CD14-positive monocyte (primary cell): ENCODE data around the gene DISP2. TPM values are rescaled to one million over a fixed set of nuclear protein-coding genes. Genes with fewer than 3 reads are reported as not detected.

Experiments
- DNase-seq, 3 donors: peaks; one replicate each; pipeline ENCODE4 v3.0.0-alpha.2; 2011 to 2022
- H2AFZ ChIP-seq: 2 replicates; pipeline ENCODE4 v1.6.0; 2012; ENCODE audit warnings: mild to moderate bottlenecking, low read depth, low read length, inconsistent platforms; ENCODE audit not compliant: insufficient read depth, poor library complexity, severe bottlenecking
- H3K27ac ChIP-seq, 2 donors: 1 replicate in 1 of 2; 2 replicates in 1 of 2; pipeline ENCODE4 v1.5.1; 2012 to 2013; ENCODE audit warnings: low read length in 2 of 2, control low read depth in 1 of 2, inconsistent platforms in 1 of 2, low read depth in 1 of 2, mild to moderate bottlenecking in 1 of 2
- H3K27me3 ChIP-seq, 2 donors: one replicate each; pipeline versions ENCODE4 v1.6.0 to v1.6.1; 2011 to 2013; ENCODE audit warnings: low read length in 2 of 2; ENCODE audit not compliant: control insufficient read depth in 2 of 2, insufficient read depth in 2 of 2
- H3K36me3 ChIP-seq, 2 donors: replicated peaks in 1 of 2; 1 replicate in 1 of 2; 2 replicates in 1 of 2; pipeline versions ENCODE4 v1.5.1 to v1.6.1; 2012 to 2013; ENCODE audit warnings: low read length in 2 of 2, control low read depth in 1 of 2, inconsistent platforms in 1 of 2, mild to moderate bottlenecking in 1 of 2; ENCODE audit not compliant: insufficient read depth in 2 of 2, control insufficient read depth in 1 of 2
- H3K4me1 ChIP-seq, 2 donors: 1 replicate in 1 of 2; 2 replicates in 1 of 2; pipeline versions ENCODE4 v1.5.1 to v1.6.1; 2012 to 2013; ENCODE audit warnings: low read length in 2 of 2, control low read depth in 1 of 2, inconsistent platforms in 1 of 2, mild to moderate bottlenecking in 1 of 2, moderate library complexity in 1 of 2; ENCODE audit not compliant: insufficient read depth in 2 of 2, control insufficient read depth in 1 of 2
- H3K4me2 ChIP-seq: replicated peaks from 2 replicates; pipeline ENCODE3; 2012; ENCODE audit warnings: low read length, moderate library complexity, mild to moderate bottlenecking; ENCODE audit not compliant: poor library complexity, severe bottlenecking; ENCODE audit errors: extremely low read depth
- H3K4me3 ChIP-seq, 3 experiments: fragments of 200-600 bp in 1 of 3; sonication (generic) in 1 of 3; replicated peaks in 1 of 3; 1 replicate in 2 of 3; 2 replicates in 1 of 3; pipeline ENCODE4 v1.5.1; 2011 to 2013; ENCODE audit warnings: low read length in 3 of 3, mild to moderate bottlenecking in 3 of 3, control low read depth in 2 of 3, low read depth in 2 of 3, inconsistent platforms in 1 of 3, moderate library complexity in 1 of 3
- H3K79me2 ChIP-seq: 2 replicates; pipeline ENCODE4 v1.6.0; 2012; ENCODE audit warnings: mild to moderate bottlenecking, control low read depth, inconsistent platforms, low read length, moderate library complexity; ENCODE audit not compliant: insufficient read depth
- H3K9ac ChIP-seq: 2 replicates; pipeline ENCODE4 v1.6.0; 2017; ENCODE audit warnings: low read length, mild to moderate bottlenecking; ENCODE audit not compliant: insufficient read depth, poor library complexity, severe bottlenecking
- H3K9me3 ChIP-seq, 2 donors: replicated peaks in 1 of 2; 1 replicate in 1 of 2; 2 replicates in 1 of 2; pipeline versions ENCODE4 v1.5.1 to v1.6.1; 2012 to 2013; ENCODE audit warnings: low read length in 2 of 2, control low read depth in 1 of 2; ENCODE audit not compliant: control insufficient read depth in 1 of 2, insufficient read depth in 1 of 2
- H4K20me1 ChIP-seq: 2 replicates; pipeline ENCODE4 v1.6.0; 2012; ENCODE audit warnings: mild to moderate bottlenecking, low read length, control low read depth, moderate library complexity; ENCODE audit not compliant: insufficient read depth
- H3K27ac Mint-ChIP-seq, 7 donors: one replicate each; pipeline ENCODE4 v1.8.0; 2020; ENCODE audit warnings: mild to moderate bottlenecking in 7 of 7, mixed read lengths in 7 of 7, moderate library complexity in 6 of 7, inconsistent platforms in 2 of 7
- H3K27me3 Mint-ChIP-seq, 3 donors: one replicate each; pipeline ENCODE4 v1.8.0; 2021 to 2022; ENCODE audit warnings: low read depth in 3 of 3, mild to moderate bottlenecking in 3 of 3, mixed read lengths in 3 of 3, moderate library complexity in 3 of 3, inconsistent platforms in 1 of 3
- H3K36me3 Mint-ChIP-seq, 2 donors: one replicate each; pipeline ENCODE4 v1.8.0; 2020; ENCODE audit warnings: mixed read lengths in 2 of 2, inconsistent platforms in 1 of 2, mild to moderate bottlenecking in 1 of 2
- H3K4me1 Mint-ChIP-seq: one replicate; pipeline ENCODE4 v1.8.0; 2020; ENCODE audit warnings: mild to moderate bottlenecking, mixed read lengths
- H3K4me3 Mint-ChIP-seq, 2 donors: one replicate each; pipeline ENCODE4 v1.8.0; 2020; ENCODE audit warnings: mild to moderate bottlenecking in 2 of 2, mixed read lengths in 2 of 2, moderate library complexity in 1 of 2
- H3K9me3 Mint-ChIP-seq, 7 donors: one replicate each; pipeline ENCODE4 v1.8.0; 2020 to 2022; ENCODE audit warnings: mixed read lengths in 7 of 7, mild to moderate bottlenecking in 6 of 7, moderate library complexity in 6 of 7, inconsistent platforms in 2 of 7
- WGBS: methylation state at CpG from one replicate; pipeline ENCODE4 v1.1.5; 2013; ENCODE audit warnings: missing lambda C conversion rate; ENCODE audit not compliant: insufficient coverage; 5-methylcytosine and 5-hydroxymethylcytosine counted together
- intact Hi-C, 2 donors: fragments of 100-400 bp; cut with micrococcal nuclease; formaldehyde crosslinking; loops; one replicate each; pipeline versions ENCODE4 v1.15.0 to v1.15.1; 2023
- polyA plus RNA-seq, 3 donors: library from polyadenylated mRNA; depleted of rRNA in 1 of 3; unstranded in 2 of 3; stranded (reverse) in 1 of 3; fragments of 300-500 nt in 2 of 3; fragments of >200 nt in 1 of 3; fragmentation: Illumina TruSeq in 2 of 3; gene quantifications; 1 replicate in 2 of 3; 2 replicates in 1 of 3; pipeline ENCODE4 v1.2.3, GENCODE V29; 2012 to 2021
- TF ChIP-seq, protein P1 (sequence below): fragments of 200-600 bp; IDR thresholded peaks from one replicate; pipeline ENCODE4 v1.8.0; 2022; ENCODE audit warnings: antibody characterized with exemption, mild to moderate bottlenecking

DISP2 gene
- polyA plus RNA-seq, 3 donors, result 0.01 TPM; not detected in 1

DNA sequence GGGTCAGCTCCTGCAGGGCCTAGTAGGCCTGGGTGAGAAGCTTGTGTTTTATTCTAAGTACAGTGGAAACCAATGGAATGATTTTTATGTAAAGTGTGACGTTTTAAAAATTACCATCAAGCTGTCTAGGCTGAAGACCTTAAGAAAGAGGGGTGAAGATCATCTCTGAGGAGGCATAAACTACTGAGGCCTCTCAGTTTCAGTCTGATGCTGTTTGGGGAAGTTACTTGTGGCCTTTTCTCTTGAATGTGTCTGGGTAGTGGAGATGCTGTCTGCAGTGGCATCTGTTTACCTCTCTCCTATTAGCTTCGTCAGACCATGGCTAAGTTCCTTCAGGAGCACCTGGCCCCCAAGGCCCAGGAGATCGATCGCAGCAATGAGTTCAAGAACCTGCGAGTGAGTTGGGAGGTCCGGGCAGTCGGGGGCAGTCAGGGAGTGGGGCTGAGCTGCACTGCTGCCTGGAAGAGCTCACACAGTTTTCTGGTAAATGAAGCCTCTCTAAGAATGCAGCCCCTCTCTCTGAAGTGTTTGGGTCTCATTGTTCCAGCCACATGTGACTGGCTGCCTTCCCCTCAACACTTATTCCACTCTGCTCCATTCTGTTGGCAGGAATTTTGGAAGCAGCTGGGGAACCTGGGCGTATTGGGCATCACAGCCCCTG, 49.4 kb downstream of the DISP2 start:
- Histone ChIP-seq H3K79me2 (peaks cover 37% of the 10 kb centered on the region), H3K4me3 (peak overlapping the region in 1 of 3 experiments; percentile 86), H4K20me1 (no peaks in the 10 kb centered on the region), H3K9me3 (no peaks in the 10 kb centered on the region), H3K4me2 (peak overlapping the region; percentile 51), H3K4me1 (peaks cover 33 to 42% of the 10 kb centered on the region in 2 donors), H3K36me3 (peaks cover 31 to 44% of the 10 kb centered on the region in 2 donors), H3K27me3 (no peaks in the 10 kb centered on the region), H3K9ac (no peak overlapping the region), H2AFZ (no peak overlapping the region), H3K27ac (peak overlapping the region; percentile 4 to 9)
- Mint-ChIP-seq H3K4me3 (peak overlapping the region; percentile 4 to 69), H3K27ac (peak overlapping the region in 5 of 7 donors; percentile 60 to 77 (median 68)), H3K27me3 (peaks cover 0 to 4% (median 0%) of the 10 kb centered on the region in 3 donors), H3K36me3 (peaks cover 40 to 49% of the 10 kb centered on the region in 2 donors), H3K9me3 (no peaks in the 10 kb centered on the region), H3K4me1 (peaks cover 43% of the 10 kb centered on the region)
- peak in 2 of 3 donors; percentile 15 to 24 for DNase-seq
- TF ChIP-seq, protein P1, sequence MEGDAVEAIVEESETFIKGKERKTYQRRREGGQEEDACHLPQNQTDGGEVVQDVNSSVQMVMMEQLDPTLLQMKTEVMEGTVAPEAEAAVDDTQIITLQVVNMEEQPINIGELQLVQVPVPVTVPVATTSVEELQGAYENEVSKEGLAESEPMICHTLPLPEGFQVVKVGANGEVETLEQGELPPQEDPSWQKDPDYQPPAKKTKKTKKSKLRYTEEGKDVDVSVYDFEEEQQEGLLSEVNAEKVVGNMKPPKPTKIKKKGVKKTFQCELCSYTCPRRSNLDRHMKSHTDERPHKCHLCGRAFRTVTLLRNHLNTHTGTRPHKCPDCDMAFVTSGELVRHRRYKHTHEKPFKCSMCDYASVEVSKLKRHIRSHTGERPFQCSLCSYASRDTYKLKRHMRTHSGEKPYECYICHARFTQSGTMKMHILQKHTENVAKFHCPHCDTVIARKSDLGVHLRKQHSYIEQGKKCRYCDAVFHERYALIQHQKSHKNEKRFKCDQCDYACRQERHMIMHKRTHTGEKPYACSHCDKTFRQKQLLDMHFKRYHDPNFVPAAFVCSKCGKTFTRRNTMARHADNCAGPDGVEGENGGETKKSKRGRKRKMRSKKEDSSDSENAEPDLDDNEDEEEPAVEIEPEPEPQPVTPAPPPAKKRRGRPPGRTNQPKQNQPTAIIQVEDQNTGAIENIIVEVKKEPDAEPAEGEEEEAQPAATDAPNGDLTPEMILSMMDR, result no peak
- intact Hi-C loops, result loop anchor here in 1 of 2 donors (5.0 kb wide), 1 partner anchor 40 kb away; no protein-coding TSS in a partner anchor
- WGBS, result 85% methylated on average over 6 of the region's 8 CpGs

DNA sequence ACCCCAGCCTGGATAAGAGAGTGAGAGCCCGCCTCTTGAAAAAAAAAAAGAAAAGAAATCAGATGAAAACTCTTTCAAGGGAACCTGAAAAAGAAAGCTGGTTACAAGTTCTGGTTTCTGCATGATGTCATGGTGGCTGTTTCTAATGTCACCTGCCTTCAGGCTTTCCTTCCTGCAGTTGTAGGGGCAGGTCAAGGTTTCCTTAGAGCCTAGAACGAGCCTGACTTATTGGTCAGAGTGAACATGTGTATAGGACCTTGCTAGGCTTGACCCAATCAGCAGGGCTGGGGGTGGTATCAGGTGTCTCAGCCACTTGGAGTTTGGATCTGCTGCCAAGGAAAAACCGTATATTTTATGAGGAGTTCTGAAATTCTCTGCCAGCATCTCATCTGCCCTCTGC, 51.3 kb downstream of the DISP2 start:
- Mint-ChIP-seq H3K27ac (peak overlapping the region in 1 of 7 donors; percentile 15), H3K4me3 (no peak overlapping the region), H3K27me3 (peaks cover 0 to 2% (median 0%) of the 10 kb centered on the region in 3 donors), H3K36me3 (peaks cover 56 to 68% of the 10 kb centered on the region in 2 donors), H3K4me1 (peaks cover 37% of the 10 kb centered on the region), H3K9me3 (no peaks in the 10 kb centered on the region)
- Histone ChIP-seq H2AFZ (no peak overlapping the region), H3K4me3 (no peak overlapping the region), H3K9ac (no peak overlapping the region), H3K27me3 (no peaks in the 10 kb centered on the region), H3K9me3 (no peaks in the 10 kb centered on the region), H3K27ac (no peak overlapping the region), H4K20me1 (no peaks in the 10 kb centered on the region), H3K4me2 (no peak overlapping the region), H3K4me1 (peaks cover 29 to 33% of the 10 kb centered on the region in 2 donors), H3K79me2 (peaks cover 37% of the 10 kb centered on the region), H3K36me3 (peaks cover 50 to 63% of the 10 kb centered on the region in 2 donors)
- WGBS, result 93% methylated on average over 2 of the region's 3 CpGs
- intact Hi-C loops, result loop anchor here in 1 of 2 donors (5.0 kb wide), 1 partner anchor 42 kb away; no protein-coding TSS in a partner anchor
- DNase-seq, result no peak
- TF ChIP-seq, protein P1, result no peak
